GM18505 (cell line): ENCODE data around the gene GREB1.

Experiments used
- ATAC-seq: cut with Tn5 transposase; IDR thresholded peaks from one replicate; pipeline ENCODE4 v1.9.1; 2021; ENCODE audit not compliant: unreplicated experiment
- POLR2A ChIP-seq: IDR thresholded peaks from 4 replicates; pipeline ENCODE4 v1.6.1; 2011; ENCODE audit warnings: borderline replicate concordance; ENCODE audit not compliant: insufficient read depth, insufficient read length; ENCODE audit errors: extremely low read depth

GREB1 gene

GRCh38 chr2:11589316-11589940, 55.6 kb downstream of the GREB1 start:
- TF ChIP-seq POLR2A, result no peak
- no peak for ATAC-seq

GRCh38 chr2:11590193-11590592, 56.3 kb downstream of the GREB1 start:
- TF ChIP-seq POLR2A, result no peak
- no peak for ATAC-seq

- TF ChIP-seq POLR2A, result no peak
- ATAC-seq, result no peak
Measured at GRCh38 chr2:11591091-11591490, 57.2 kb downstream of the GREB1 start.

GRCh38 chr2:11592671-11593574, 59.1 kb downstream of the GREB1 start:
- ATAC-seq, result no peak

GRCh38 chr2:11596801-11597200, 63.0 kb downstream of the GREB1 start:
- no peak for TF ChIP-seq POLR2A
- no peak for ATAC-seq

More at GRCh38 chr2:11592671-11593574, 59.1 kb downstream of the GREB1 start:
- no peak for TF ChIP-seq POLR2A

GRCh38 chr2:11597538-11598225, 63.8 kb downstream of the GREB1 start:
- ATAC-seq, result no peak
- TF ChIP-seq POLR2A, result no peak

GRCh38 chr2:11598228-11598731, 64.4 kb downstream of the GREB1 start:
- no peak for ATAC-seq

GRCh38 chr2:11602563-11603204, 68.8 kb downstream of the GREB1 start:
- TF ChIP-seq POLR2A, result no peak
- no peak for ATAC-seq

More at GRCh38 chr2:11598228-11598731, 64.4 kb downstream of the GREB1 start:
- no peak for TF ChIP-seq POLR2A

GRCh38 chr2:11610624-11611242, 76.9 kb downstream of the GREB1 start:
- TF ChIP-seq POLR2A, result no peak
- no peak for ATAC-seq

- no peak for TF ChIP-seq POLR2A
- no peak for ATAC-seq
Measured at GRCh38 chr2:11611251-11611650, 77.4 kb downstream of the GREB1 start.

GRCh38 chr2:11612553-11613215, 78.8 kb downstream of the GREB1 start:
- ATAC-seq, result no peak
- TF ChIP-seq POLR2A, result no peak

- no peak for TF ChIP-seq POLR2A
- no peak for ATAC-seq
Measured at GRCh38 chr2:11613297-11613696, 79.5 kb downstream of the GREB1 start.
